GM19238 (cell line): ENCODE results near the gene TANC1.
"Not testable (repeated sequence)": the region's sequence is repeated elsewhere in the genome, so short reads cannot be mapped to it uniquely, and the experiment has no call there.

Source experiments
- DNase-seq: peaks from one replicate; pipeline ENCODE4 v3.0.0; 2011; ENCODE audit warnings: low spot score; ENCODE audit not compliant: insufficient read length

Gene TANC1

DNA sequence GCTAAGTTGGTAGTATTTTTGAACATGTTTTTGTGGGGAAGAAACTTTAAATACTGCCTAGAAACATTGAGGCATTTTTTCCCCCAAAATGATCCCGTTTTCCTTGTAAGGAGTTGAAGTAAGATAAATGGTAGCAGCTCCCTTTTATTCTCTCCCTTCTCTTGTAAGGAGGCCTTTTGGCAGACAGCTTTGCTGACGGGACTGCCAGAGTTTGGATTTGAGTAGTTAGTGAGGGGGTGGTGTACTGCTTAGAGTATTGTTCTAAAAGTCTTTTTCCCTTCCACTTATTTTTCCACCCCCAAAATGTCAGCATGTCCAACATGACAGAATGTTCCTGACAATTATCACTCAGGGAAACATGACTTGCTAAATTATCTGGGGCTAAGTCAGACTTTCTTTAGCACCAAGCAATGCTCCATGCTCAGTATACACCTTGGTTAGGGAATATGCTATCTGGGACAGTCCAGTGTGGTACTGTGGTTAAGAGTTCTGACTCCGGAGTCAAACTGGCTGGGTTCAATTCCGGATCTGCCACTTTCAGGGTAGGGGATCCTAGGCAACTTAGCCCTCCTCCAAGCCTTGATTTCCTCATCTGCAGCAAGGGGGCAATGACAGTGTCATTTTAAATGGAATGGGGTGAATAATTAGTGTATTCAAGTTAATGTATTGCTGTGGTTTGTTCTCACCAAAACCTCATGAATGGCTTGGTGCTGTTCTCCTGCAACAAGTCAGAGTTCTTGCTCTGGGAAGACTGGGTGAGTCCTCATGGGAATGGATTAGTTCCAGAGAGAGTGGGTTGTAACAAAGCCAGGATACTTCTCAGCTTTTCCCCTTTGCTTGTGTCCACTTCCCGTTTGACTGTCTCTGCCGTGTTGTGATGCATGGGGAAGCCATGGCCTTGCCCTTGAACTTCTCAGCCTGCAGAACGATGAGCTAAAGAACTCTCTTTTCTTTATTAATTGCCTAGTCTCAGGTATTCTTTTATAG lies 116.2 kb downstream of the TANC1 start:
- no peak for DNase-seq

DNA sequence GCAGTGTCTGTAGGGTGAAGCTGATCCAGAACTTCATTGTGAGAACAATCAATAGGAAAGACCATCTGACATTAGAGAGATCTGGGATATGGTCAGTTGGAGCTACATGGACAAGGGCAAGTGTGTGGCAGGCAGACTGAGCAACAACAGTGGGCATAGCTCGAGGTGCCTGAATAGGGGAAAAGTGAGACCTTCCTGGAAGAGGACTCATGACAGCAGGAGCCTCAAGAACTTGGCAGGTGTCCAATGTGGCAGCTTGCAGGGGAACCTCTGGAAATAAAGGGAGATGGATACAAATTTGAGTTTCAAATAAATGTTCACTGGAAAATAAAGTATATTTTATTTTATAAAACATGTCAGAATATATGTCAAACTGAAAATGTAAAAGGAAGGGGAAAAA lies 117.9 kb downstream of the TANC1 start:
- no peak for DNase-seq

DNA sequence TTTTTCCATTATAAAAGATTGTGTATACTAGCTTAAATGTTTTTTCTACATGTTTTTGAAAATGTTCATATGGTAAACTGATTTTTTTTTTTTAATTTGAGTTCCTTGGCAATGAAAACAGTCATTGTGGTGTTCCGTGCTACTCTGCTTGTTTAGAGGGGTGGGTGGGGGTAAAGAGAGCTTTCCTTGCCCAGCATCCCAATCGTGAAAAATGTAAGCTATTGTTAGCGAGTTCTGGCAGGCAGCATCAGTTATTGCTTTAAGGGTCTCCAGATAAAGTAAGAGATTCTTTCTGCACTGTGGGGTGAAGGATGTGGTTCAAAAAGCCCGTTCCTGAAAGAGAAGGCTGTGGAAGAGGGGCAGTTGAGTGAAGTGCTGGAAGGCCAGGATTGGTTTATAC lies 118.4 kb downstream of the TANC1 start:
- no peak for DNase-seq

GRCh38 chr2:159088906-159089305 lies 120.5 kb downstream of the TANC1 start:
- DNase-seq: no peak

- DNase-seq: no peak
Measured at GRCh38 chr2:159089543-159089942, 121.1 kb downstream of the TANC1 start.

- peak; percentile 17 for DNase-seq
Measured at GRCh38 chr2:159090514-159091201, 122.2 kb downstream of the TANC1 start.

GRCh38 chr2:159091381-159091780 lies 122.9 kb downstream of the TANC1 start:
- DNase-seq: no peak

DNA sequence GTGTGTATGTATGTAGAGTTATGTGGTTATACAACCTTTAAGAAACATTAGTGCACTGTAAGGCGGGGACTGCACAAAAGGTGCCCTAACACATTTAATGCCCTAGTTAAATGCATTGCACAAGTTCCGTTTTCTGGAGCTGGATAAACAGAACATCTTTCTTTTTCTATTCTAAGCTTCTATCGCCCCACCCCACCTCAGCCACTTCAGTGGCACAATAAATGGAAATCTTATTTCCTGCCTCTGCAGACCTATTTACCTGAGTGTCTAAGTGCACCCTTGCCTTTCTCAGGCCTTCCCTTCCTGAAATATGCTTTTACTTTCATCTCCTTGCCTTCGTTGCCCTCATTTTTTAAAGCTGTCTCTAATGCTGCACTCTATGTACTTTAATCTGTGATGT lies 123.5 kb downstream of the TANC1 start:
- DNase-seq: no peak

GRCh38 chr2:159093497-159093896 lies 125.1 kb downstream of the TANC1 start:
- no peak for DNase-seq

- no peak for DNase-seq
Measured at GRCh38 chr2:159094173-159094737, 125.8 kb downstream of the TANC1 start.

DNA sequence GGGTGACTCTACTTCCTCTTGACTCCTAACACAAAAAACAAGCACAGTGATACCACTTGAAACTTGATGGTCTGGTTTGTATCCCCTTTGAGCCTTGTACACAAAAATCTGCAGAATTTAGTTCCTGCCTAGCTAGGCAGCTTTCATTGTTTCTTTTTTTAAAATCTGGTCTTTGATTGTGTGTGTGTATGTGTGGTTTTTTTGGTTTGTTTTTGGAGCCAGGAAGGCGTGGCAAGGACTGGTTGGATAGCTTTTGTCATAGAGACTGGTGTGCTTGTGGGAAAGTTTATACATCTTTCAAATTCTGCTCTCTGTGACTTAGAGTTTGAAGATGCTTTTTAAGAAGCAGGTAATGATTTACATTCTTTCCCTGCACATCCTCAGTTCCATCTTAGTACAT lies 127.4 kb downstream of the TANC1 start:
- DNase-seq: no peak

DNA sequence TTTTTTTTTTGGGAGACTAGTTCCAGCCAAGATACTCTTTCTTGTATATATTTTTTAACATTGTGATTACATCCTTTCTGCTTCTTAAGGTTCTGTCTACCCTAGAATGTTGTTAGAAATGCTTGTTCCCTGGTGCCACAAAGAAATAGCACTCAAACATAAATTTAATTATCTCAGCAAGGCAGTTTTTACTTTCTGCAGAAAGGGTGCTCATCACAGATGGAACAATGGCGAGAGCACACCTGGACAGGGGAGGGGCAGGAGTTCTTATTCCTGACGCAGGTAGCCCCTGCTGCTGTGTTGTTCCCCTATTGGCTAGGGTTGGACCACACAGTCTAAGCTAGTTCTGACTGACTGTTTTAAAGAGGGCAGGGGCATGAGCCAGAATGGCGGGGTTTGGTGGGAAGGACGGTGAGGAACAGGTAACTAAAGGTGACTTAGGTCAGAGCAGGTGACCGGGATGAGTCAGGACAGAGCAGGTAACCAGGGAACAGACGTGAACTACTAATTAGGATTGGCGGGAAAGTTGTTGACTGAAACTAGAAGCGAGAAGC lies 127.9 kb downstream of the TANC1 start:
- DNase-seq: not testable (repeated sequence)

DNA sequence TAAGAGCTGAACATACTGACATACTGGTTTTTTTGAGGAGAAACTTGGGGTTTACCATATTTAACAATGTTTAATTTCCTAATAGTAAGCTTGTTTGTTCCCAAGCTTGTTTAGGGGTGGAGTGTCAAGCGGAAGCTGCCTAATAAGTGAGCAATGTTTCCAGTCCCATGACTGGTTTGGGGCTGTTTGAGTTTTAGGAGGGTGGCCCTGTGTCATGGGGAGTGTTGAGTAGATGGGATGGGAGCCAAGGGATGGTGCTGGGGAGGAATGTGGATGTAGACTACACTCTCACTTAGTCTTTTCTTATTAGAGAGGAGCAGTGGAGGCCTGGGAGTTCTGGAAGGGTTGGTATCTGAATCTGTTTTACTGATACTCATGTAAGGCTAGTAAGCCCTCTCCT lies 128.5 kb downstream of the TANC1 start:
- no peak for DNase-seq

DNA sequence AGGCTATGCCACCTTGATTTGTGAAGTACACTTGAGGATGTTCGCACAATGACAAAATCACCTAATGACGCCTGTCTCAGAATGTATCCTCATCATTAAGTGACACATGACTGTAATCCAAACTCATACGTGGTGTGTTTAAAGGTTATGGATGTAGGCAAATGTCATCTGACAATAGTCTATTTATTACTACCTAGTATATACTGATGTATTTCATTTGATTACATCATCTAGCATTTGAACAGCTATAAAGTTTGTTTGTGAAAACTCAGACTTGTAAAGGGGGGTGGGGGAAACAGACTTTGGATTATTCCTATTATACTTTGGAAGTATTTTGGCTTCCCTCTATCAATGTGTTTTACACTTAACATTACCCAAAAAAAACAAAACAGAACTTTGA lies 129.9 kb downstream of the TANC1 start:
- DNase-seq: no peak

DNA sequence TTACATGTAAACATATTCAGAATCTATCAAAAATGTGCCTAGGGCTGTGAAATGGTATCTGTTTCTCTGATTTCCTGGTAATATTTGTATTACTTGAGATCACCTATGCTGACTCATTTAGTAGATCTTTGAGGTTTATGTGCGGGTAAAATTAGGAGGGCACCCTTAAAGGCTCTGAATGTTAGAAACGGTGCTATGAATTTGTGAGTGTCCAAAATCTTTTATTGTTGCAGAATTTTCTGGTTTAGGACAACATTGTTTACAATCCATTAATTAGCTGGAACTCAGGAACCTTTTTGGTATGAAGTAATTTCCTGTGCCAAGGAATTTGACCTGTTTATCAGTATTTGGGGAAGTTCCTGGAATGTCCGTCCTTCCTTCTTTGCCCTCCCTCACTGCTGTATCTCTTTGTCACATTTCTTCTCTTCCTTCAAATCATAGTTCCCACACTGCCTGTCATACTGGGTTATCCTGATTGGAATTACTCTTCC lies 130.5 kb downstream of the TANC1 start:
- no peak for DNase-seq

DNA sequence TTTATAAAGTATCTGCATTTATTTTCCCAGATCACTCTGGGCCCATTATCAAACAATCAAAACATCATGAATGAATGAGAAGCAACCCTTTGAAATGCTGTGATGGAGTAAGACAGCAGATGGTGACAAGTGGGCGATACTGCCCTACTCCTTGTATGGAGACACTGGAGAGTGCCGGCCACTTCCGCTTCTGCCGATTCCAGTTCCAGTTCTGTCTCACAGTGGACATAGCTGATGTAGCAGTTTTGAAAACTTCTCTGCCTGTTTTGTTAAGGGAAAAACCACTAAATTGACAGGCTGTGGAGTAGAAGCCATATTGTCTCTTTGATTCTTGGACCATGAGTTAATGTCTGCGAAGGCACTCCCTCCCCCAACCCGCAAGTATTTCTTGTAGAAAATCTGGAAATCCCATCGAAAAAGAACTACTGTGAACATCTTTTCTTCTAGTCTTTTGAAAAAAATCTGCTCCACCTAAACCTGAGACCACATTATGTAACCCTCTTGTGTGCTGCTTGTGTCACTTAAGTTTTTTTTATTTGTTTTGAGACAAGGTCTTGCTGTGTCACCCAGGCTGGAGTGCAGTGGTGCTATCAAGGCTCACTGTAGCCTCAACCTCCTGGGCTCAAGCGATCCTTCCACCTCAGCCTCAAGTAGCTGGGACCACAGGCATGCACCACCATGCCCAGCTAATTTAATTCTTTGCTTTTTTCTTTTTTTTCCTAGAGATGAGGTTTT lies 133.5 kb downstream of the TANC1 start:
- DNase-seq: no peak

GRCh38 chr2:159103411-159103810 lies 135.0 kb downstream of the TANC1 start:
- DNase-seq: no peak

DNA sequence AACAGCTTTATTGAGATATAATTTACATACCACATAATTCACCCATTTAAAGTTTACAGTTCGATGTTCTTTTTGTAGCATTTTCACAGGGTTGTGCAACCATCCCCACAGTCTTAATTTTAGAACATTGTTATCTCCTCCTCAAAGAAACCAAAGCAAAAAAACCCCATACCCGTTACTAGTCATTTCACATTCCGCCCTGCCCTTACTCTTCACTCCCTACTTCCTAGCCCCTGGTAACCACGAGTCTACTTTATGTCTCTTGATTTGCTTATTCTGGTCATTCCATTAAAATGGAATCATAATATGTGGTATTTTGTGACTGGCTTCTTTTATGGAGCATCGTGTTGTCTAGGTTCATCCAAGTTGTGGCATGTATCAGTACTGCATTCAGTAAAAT lies 137.7 kb downstream of the TANC1 start:
- no peak for DNase-seq

GRCh38 chr2:159108181-159108893 lies 139.9 kb downstream of the TANC1 start:
- DNase-seq: no peak

DNA sequence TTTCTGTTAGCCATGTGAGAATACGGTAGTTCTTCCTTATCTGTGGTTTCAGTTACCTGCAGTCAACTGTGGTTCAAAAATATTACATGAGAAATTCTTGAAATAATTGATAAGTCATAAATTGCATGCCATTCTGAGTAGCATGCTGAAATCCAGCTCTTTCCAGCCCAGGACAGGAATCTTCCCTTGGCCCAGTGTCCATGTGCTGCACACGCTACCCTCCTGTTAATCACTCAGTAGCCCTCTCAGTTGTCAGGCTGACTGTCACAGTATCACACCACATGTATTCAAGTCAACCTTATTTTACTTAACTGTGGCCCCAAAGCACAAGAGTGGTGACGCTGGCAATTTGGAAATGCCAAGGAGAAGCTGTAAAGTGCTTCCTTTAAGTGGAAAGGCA lies 141.1 kb downstream of the TANC1 start:
- no peak for DNase-seq
